Pulmonary artery endothelial cell (primary cell): ENCODE measurements around the gene FGD3. TPM values are rescaled to one million over a fixed set of nuclear protein-coding genes. Genes with fewer than 3 reads are reported as not detected.

Experiments
- DNase-seq: peaks from one replicate; pipeline ENCODE4 v3.0.0-alpha.2; 2011; ENCODE audit warnings: low read depth, low spot score
- total RNA-seq: library from RNA; depleted of rRNA; stranded (reverse); fragments of >200 nt; gene quantifications from 2 replicates; pipeline ENCODE4 v1.2.3, GENCODE V29; 2014

The FGD3 gene
- total RNA-seq, 1 donor from 2014 or later = not detected

DNA sequence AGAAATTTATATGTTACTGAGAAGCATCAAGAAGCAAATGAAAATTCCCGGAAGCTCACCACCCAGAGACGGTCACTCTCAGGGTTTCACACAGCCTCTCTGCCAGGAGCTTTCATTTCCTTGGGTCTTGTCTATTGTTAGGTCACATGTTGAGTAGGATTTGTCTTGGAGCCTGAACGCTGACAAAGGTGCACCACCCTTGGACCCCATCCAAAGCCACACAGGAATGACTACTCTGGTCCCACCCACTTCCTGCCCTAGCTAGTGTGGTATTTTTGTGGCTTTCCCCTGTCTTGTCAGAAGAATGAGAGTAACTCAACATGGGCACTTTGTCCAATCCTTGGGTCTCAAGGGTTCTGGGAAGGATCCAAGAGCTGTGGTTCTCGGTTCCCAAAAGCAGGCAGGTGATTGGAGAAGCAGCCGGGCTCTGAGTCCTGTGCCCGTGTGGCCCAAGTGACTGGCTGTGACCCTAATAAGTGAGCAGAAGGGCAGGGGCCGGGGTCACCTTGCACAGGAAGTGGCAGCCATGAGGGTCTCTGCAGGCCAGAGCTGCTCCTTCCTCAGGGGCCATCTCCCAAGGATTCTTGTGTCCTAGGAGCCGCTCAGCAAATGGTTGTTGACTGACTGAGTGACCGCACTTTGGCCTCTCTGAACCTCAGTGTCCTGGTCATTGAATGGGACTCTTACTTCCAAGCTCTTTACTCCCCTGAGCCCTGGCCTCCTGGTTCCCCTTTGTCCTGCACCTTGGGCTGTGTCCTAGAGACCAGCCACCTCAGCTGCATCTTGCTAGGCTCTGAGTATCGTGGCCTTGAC lies 6.9 kb downstream of the FGD3 start:
- DNase-seq = no peak

DNA sequence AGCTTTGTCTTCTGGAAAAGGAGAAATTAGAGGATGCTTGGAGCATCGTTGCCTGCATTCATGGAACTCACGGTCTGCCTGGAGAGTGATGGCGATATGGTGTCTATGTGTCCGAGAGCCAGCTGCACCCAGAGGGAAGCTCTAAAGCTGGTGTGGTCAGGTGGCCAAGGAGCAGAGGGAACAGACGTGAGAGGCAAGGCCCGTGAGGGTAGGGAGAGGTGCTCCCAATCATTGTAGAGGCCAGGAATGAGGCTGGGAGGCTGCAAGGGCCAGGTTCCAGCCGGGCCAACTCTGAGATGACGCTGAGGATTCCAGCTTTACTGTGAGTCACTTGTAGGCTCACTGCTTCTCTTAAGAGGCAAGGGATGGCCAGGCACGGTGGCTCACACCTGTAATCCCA lies 7.6 kb downstream of the FGD3 start:
- DNase-seq = no peak

DNA sequence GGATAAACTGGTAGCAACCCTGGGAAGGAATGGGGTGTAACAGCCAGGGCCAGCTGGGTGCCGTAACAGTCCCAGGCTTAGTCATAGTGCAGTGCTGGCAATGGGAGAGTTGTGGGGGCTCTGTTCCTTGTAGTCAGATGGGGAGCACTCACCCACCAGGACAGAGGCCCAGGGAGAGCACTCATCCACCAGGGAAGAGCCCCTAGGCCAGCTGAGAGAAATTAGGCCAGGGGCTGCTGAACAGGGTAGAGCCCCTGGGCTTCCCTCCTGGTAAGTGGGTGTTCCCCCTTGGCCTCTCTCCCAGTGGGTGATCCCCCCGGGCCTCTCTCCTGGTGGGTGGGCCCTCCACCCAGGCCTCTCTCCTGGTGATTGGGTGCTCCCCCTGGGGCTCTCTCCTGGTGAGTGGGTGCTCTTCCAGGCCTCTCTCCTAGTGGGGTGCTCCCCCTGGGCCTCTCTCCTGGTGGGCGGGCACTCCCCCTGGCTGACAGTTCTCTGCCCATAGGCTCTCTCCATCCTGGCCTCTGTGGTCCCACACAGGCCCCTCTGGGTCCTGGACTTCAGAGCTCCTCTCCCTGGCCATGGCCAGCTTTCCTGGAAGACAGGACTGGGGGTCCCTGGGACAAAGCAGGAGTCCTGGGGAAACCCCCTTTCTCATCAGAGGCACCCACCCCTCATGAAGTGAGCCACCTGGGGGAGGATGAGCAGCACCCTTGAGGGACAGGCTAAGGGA lies 13.4 kb downstream of the FGD3 start:
- DNase-seq = no peak

DNA sequence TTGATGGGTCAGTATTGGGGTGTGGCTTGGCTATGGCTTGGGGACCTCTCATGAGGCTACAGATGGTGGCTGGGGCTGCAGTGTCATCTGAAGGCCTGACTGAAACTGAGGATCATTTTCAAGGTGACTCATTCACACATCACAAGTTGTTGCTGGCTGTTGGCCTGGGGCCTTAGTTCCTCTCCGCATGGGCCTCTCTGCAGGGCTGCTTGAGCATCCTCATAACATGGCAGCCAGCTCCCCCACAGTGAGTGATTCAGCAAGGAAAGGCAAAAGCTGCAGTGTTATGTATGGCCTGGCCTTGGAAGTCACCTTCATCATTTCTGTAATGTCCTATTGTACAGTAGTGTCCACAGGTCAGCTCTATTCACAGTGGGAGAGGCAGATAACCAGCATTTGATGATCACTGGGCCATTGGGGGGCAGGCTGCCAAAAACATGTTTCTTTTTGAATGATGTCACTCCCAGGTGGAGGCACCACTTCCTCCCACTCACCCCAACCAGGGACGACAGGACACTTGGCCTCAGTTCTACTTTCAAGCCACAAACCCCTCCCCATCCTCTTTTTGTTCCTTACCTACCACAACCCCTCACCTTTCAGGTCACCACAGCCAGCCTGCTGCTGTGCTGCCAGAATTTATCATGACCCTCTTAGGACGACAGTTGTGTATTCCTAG lies 14.4 kb downstream of the FGD3 start:
- DNase-seq = no peak

DNA sequence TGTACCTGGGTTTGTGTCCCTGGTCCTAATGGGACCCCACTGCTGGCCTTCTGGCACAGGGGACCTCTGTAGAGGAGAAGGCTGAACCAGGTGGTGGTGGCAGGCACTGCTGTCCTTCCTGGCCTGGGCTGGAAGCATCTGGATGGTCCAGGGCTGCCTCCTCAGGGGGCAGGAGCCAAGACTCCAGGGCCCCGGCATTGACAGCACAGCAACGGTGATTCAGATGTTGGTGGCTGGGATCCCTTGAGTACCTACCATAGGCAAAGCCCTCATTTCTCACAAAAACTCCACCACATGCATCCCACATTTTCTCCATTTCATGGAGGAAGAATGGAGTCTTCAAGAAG lies 15.0 kb downstream of the FGD3 start:
- no peak for DNase-seq

DNA sequence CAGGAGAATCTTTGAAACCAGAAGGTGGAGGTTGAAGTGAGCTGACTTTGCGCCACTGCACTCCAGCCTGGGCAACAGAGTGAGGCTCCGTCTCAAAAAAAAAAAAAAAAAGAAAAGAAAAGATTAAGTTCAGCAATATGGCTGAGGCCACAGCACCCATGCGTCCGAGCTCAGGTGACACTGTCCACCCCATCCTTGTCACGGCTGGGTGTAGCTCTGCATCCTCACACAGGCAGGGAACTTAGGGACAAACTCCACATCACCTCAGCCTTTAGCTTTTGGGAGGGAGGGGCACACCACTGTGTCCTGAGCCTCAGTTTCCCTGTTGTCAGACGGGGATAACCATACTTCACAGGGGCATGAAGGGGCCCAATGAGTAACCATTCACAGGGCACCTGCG lies 15.5 kb downstream of the FGD3 start:
- DNase-seq = no peak

DNA sequence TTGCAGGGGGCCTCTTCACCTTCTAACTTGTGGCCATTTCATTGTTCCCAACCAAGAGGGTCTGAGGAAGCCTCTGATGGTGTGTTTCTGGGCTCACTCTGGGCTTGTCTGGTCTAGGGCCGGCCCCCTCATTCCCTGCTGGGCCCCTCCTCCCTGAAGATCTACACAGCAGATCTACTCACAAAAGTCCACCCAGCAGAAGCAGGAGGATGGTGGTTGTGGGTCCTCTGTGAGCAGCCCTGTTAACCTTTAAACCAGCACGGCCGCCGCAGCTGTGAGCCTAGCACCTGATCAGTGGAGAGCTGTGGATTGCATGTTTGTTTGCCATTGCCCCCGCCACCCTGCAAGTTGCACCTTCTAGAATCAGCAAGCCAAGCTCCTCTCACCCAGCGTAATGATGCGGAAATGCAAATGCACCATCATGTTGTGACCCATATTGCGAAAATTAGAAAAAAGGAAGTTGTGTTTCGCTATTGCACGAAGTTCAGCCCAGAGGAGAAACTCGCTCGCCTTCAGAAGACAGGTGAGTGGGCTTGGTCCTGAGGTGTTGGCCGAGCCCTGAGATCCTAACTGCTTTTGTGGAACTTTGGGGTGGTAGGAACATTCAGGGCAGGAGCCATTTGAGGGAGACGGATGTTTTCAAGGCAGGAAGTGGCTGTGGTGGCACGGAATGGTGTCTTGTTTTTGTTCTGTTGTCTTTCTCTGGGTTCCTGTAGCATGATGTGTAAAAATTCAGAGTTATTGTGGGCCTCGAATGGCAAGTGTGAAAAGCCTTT lies 16.7 kb downstream of the FGD3 start:
- no peak for DNase-seq

DNA sequence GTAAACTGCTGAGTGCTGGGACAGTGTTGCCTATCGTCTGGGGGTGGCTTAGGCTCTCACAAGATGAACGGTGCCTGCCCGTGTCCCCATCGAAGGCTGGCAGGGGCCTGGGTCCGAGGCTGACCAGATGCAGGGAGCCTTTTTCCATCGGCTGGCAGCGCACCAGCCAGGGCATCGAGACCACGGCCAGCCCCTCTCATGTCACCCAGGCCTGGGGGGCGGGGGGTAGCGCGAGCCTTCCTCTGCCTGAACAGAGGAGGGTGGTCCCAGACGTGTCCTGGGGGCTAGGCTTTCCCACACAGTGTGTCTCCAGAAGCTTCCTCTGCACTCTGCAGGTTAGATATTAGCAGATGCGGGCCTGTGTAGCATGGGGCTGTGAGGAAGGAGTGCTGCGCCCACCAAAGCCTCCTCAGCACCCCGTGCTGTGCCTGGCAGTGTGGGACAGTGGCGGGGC lies 17.3 kb downstream of the FGD3 start:
- no peak for DNase-seq

DNA sequence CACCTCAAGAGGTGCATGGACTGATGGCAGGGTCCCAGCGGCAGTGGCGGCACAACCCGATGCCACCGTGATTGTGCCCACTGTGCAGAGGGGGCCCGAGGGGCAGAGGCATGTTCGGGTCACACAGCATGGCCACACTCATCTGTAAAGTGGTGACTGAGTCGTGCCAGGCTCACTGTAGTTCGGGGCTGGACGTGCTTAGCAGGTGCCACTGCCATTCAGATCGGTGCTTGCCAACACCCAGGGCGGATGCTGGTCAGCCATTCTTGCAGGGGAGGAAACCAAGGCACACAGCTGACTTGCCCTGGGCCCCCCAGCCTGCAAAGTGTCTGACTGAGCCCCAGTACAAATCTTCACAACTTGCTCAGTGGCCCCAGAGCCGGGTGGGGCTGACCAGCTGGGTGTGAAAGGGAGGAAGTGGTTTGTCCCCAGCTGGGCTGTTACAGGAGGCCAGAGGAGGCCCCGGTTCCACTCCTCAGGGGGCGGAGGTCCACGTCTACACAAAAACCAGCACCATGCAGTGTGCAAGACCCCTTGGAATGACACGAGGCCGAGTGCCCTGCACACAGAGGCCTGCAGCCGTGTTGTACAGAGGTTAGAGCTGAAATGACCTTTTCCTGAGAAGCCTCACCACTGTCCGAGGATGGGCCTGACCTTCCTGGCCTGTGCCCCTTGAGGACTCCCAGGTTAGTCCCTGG lies 17.9 kb downstream of the FGD3 start:
- no peak for DNase-seq

DNA sequence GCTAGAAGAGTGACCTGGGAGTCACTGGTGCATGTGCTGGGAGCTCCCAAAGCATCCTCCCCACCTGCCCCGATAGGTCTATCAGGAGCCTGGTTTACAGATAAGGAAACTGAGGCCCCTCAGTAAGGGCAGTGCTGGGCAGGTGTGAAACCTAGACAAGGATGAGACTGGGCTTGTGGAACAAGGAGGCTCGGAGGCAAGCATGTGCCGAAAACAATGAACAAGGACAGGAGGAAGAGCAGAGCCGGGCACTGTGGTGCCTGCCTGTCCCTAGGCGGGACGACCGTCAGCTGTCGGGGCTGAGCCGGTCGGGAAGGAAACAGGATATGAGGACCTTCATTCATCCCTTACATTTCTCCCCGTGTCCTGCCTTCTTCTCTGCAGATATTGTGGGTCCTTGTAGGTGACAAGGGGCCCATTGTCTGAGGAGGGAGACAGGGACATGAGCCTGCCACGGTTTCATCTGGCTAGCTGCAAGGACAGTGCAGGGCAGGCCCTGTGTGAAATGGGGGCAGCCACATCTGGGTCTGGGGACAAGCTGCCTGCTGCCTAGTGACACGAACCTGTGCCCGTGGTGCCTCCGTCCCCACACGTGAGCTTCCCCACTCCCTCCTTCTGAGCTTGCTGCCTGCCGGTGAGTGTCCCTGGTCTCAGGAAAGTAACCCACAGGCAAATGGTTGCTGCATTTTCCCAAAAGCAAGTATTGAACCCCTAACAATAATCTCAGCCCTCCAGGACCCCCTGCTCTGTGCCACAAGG lies 18.6 kb downstream of the FGD3 start:
- no peak for DNase-seq

DNA sequence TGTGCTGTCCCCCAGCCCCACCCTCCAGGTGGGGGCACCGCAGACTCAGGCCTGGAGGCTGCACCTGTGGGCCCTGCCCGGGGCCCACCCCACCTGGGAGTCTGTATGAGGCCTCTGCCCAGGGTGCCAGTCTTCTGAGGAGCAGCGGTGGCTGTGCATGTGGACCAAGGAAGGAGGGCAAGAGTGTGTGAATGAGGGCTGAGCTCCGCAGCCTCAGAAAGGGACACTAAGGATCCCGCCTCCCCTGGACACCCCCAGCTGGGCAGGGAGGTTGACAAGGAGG lies 19.1 kb downstream of the FGD3 start:
- no peak for DNase-seq

DNA sequence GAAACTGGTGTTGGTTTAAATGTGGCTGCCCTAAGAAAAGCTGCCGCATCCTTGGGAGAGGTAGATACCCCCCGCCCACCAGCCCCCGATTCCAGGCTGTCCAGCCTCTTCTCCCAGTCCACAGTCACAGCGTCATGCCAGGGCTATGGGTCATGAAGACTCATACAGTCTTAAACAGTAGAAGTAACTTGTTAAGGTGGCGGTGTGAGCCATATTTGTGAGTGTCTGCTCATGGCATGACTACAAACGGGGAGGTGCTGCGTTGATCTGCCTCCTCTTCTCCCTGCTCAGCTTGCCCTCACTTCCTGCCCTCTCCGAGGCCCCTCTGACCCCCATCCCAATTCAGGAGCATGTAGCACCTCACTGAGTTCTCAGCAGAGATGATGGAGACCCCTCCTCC lies 20.8 kb downstream of the FGD3 start:
- no peak for DNase-seq

DNA sequence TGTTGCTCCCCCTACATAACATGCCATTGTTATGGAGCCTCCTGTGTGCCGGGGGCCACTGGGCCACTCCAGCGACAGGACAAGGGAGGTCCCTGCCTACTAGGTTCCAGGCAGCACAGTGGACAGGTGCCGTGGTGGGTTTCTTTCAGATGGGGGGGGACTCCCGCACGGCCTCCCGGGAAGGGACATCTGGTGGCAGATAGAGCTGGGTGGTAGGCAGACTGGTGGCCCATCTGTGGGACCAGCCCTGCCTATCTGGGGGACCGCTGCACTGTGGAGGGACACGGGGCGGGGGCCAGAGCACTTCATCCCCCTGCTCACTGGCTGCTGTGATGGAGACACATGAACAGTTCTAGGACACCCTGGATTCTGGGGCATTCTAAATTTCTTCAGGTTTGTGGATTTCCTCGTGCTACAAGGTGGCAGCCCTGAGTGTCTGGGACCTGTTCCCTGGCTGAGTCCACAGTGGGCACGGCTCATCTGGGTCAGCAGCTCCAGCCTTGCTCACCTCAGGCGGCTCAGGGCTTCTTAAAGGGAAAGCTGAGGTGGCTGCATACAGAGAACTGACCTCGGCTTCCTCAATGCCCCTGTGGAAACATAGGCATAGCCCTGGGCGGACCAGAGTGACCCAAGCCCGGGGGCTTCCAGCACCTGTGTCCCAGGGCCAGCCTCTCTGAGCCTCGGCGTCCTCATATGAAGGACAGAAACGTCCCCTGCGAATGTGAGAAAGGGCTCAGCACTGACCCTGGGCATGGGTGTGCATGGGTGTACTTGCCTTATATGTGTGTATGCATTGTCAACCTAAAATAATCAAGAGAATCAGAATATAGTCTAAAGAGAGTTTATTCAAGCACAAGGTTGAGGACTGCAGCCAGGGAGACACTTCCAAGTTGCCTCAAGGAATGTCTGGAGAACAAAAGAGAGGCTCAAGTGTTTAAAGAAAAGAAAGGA lies 22.5 kb downstream of the FGD3 start:
- no peak for DNase-seq

DNA sequence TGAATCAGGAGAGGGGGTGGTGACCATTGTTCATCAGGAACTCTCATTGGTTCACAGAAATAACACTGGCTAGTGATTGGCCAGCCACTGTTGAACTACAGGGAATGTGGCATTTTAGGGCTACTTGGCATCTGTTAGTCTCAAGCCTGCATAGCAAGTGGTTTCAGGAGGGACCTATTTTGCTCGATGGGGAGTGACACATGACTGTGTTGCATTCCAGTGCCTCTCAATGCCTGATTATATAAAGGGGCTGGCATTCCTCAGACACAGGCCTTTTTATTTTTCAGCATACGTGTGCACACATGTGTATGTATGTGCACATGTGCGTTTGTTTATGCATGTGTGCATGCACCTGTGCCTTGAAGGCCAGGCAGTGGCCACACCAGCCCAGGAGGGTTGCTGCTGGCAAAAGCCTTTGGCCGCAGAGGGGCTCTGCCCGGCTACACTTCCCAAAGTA lies 23.2 kb downstream of the FGD3 start:
- DNase-seq = no peak

DNA sequence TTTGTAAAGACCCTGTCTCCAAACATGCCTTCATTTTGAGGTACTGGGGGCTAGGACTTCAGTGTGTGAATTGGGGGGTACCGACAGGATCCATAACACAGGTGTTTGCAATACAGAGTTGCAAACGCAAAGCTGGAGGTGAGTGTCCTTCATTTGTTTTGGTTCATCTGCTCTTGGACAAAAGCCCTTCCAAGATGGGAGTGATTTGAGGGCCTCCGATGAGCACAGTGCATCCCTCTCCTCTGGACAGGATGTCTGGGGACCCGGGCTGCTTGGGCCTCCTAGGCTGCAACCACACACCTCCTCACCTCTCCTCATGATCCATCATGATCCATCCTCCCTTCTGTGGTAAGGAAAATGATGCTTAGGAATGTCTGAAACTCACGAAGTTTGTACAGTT lies 23.8 kb downstream of the FGD3 start:
- no peak for DNase-seq

DNA sequence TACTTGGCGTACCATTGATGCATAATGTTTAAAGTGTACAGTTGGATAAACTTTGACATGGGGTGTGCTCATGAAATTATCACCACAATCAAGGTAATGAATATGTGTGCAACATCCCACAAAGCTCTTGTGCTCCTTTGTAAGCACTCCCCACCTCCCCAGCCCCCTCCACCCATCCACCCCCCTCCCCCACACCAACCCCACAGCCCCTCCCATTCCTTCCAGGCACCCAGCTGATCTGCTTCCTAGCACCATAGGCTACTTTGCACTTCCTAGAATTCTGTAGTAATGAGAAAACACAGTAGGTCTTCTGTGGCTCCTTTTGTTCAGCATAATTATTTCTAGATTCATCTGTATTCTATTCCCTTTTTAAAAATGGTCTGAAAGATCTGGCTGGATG lies 24.5 kb downstream of the FGD3 start:
- DNase-seq = no peak

DNA sequence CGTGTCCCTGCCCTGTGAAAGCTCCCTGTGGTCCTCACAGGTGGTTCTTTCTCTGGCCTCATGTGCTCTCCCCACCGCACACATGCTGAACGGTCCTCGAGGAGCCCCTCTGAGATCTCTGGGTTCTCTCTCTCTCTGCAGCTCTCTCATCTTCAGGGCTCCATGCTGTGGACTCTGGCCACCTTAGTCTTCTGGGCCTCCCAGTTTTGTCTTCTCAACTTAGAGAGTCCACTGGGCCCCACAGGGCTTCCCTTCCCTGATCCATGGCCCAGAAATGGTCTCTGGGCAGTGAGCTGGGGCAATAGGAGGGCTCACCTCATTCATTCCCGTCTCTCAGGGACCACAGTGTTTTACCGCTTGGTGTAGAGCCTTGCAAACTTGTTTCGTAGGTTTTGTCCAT lies 26.4 kb downstream of the FGD3 start:
- no peak for DNase-seq

DNA sequence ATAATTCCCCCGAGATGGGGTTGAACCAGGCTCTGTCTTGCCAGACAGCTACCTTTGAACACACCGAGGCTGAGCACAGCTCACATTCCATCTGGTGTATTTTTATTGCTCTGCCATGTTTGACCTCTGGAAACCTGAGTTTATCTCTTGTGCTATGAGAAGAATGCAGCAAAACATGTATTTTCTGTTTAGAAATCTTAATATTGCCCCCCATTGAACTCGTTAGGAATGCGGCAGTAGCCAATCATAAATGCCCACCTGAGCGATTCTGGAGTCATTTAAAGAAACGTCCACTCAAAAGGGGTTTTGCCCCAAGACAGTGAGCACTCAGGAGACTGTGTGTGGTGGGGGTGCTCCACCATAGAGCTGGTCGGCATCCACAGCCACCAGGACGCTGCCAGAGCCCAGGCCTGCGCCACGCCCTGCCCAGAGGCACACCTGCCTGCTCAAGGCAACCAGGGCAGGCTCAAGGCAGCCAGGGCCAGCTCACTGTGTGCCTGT lies 26.9 kb downstream of the FGD3 start:
- no peak for DNase-seq
